Hepatocyte (in vitro differentiated cells): Measurements from ENCODE around the gene DGKI. TPM values are rescaled to one million over a fixed set of nuclear protein-coding genes. Genes with fewer than 3 reads are reported as not detected.

Experiments
- DNase-seq: peaks from one replicate; pipeline ENCODE4 v3.0.0-alpha.2; 2016; ENCODE audit warnings: low spot score
- H2AFZ ChIP-seq: fragments of 200-600 bp; sonication (generic); 2 replicates; pipeline ENCODE4 v1.6.0; 2016; ENCODE audit warnings: antibody characterized with exemption, mild to moderate bottlenecking
- H3K27ac ChIP-seq: fragments of 200-600 bp; sonication (generic); 2 replicates; pipeline ENCODE4 v1.5.1; 2016; ENCODE audit warnings: mild to moderate bottlenecking
- H3K27me3 ChIP-seq: fragments of 200-600 bp; sonication (generic); 2 replicates; pipeline ENCODE4 v1.6.1; 2016
- H3K36me3 ChIP-seq: fragments of 200-600 bp; sonication (generic); replicated peaks from 2 replicates; pipeline ENCODE4 v1.5.1; 2016; ENCODE audit warnings: low read depth; ENCODE audit not compliant: insufficient read depth
- H3K4me1 ChIP-seq: fragments of 200-600 bp; sonication (generic); 2 replicates; pipeline ENCODE4 v1.5.1; 2016; ENCODE audit warnings: mild to moderate bottlenecking, moderate library complexity; ENCODE audit not compliant: insufficient read depth
- H3K4me2 ChIP-seq: fragments of 200-600 bp; sonication (generic); 2 replicates; pipeline ENCODE4 v1.6.0; 2016
- H3K4me3 ChIP-seq: fragments of 200-600 bp; sonication (generic); 2 replicates; pipeline ENCODE4 v1.5.1; 2016; ENCODE audit warnings: mild to moderate bottlenecking
- H3K79me2 ChIP-seq: fragments of 200-600 bp; sonication (generic); 2 replicates; pipeline ENCODE4 v1.6.0; 2017; ENCODE audit warnings: mild to moderate bottlenecking
- H3K9me2 ChIP-seq: fragments of 200-600 bp; sonication (generic); replicated peaks from 2 replicates; pipeline ENCODE4 v1.6.0; 2017; ENCODE audit warnings: mild to moderate bottlenecking; ENCODE audit not compliant: insufficient read depth
- H3K9me3 ChIP-seq: fragments of 200-600 bp; sonication (generic); 2 replicates; pipeline ENCODE4 v1.5.1; 2016; ENCODE audit warnings: low read depth, mild to moderate bottlenecking
- H4K20me1 ChIP-seq: fragments of 200-600 bp; sonication (generic); 2 replicates; pipeline ENCODE4 v1.6.0; 2016; ENCODE audit warnings: mild to moderate bottlenecking; ENCODE audit not compliant: insufficient read depth, poor library complexity, severe bottlenecking
- EZH2 ChIP-seq: fragments of 200-600 bp; sonication (generic); IDR thresholded peaks from 2 replicates; pipeline ENCODE4 v1.6.1; 2016; ENCODE audit warnings: antibody characterized with exemption, mild to moderate bottlenecking, borderline replicate concordance
- EZH2phosphoT487 ChIP-seq: fragments of 200-600 bp; sonication (generic); IDR thresholded peaks from one replicate; pipeline ENCODE4 v1.6.1; 2018; ENCODE audit warnings: antibody characterized with exemption, mild to moderate bottlenecking, low read depth, moderate library complexity; ENCODE audit not compliant: unreplicated experiment, severe bottlenecking
- WGBS: methylation state at CpG from one replicate; pipeline ENCODE4 v1.1.6; 2016; ENCODE audit warnings: low lambda C conversion rate; ENCODE audit errors: missing lambda C conversion rate; 5-methylcytosine and 5-hydroxymethylcytosine counted together
- polyA plus RNA-seq: library from polyadenylated mRNA; unstranded; fragments of >200 nt; fragmentation: Nextera tagmentation; extraction: Ambion mirVana; gene quantifications from 2 replicates; pipeline ENCODE4 v1.2.1, GENCODE V29; 2016
- total RNA-seq: library from RNA; depleted of rRNA; stranded (reverse); fragments of >200 nt; gene quantifications from 2 replicates; pipeline ENCODE4 v1.2.3, GENCODE V29; 2014
- TF ChIP-seq, protein P1 (sequence below): fragments of 200-600 bp; sonication (generic); IDR thresholded peaks from 2 replicates; pipeline ENCODE4 v1.5.1; 2016; ENCODE audit warnings: antibody characterized with exemption, mild to moderate bottlenecking; ENCODE audit not compliant: poor library complexity

Gene DGKI
- total and polyA plus RNA-seq, 2 experiments from 2014 or later: 0.47 to 1.8 TPM

- Histone ChIP-seq H3K9me2 (no peaks in the 10 kb centered on the region), H3K9me3 (peaks cover 5% of the 10 kb centered on the region), H3K4me2 (no peak overlapping the region), H3K79me2 (no peaks in the 10 kb centered on the region), H3K27ac (no peak overlapping the region), H3K36me3 (no peaks in the 10 kb centered on the region), H2AFZ (no peak overlapping the region), H3K27me3 (no peaks in the 10 kb centered on the region), H3K4me3 (no peak overlapping the region), H3K4me1 (no peaks in the 10 kb centered on the region), H4K20me1 (no peaks in the 10 kb centered on the region)
- 100% methylated on average over 3 of the region's 3 CpGs for WGBS
- DNase-seq: no peak
- no peak for TF ChIP-seq EZH2
- TF ChIP-seq, protein P1, sequence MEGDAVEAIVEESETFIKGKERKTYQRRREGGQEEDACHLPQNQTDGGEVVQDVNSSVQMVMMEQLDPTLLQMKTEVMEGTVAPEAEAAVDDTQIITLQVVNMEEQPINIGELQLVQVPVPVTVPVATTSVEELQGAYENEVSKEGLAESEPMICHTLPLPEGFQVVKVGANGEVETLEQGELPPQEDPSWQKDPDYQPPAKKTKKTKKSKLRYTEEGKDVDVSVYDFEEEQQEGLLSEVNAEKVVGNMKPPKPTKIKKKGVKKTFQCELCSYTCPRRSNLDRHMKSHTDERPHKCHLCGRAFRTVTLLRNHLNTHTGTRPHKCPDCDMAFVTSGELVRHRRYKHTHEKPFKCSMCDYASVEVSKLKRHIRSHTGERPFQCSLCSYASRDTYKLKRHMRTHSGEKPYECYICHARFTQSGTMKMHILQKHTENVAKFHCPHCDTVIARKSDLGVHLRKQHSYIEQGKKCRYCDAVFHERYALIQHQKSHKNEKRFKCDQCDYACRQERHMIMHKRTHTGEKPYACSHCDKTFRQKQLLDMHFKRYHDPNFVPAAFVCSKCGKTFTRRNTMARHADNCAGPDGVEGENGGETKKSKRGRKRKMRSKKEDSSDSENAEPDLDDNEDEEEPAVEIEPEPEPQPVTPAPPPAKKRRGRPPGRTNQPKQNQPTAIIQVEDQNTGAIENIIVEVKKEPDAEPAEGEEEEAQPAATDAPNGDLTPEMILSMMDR: no peak
- TF ChIP-seq EZH2phosphoT487: no peak
Observed at GRCh38 chr7:137869260-137869659, 22.5 kb upstream of the DGKI start.

GRCh38 chr7:137867289-137867688, 20.5 kb upstream of the DGKI start:
- Histone ChIP-seq H3K9me3 (peaks cover 5% of the 10 kb centered on the region), H3K9me2 (no peaks in the 10 kb centered on the region), H3K4me3 (no peak overlapping the region), H3K4me1 (no peaks in the 10 kb centered on the region), H3K27ac (no peak overlapping the region), H2AFZ (no peak overlapping the region), H4K20me1 (no peaks in the 10 kb centered on the region), H3K27me3 (no peaks in the 10 kb centered on the region), H3K36me3 (no peaks in the 10 kb centered on the region), H3K4me2 (no peak overlapping the region), H3K79me2 (no peaks in the 10 kb centered on the region)
- TF ChIP-seq, protein P1: no peak
- TF ChIP-seq EZH2phosphoT487: no peak
- no peak for TF ChIP-seq EZH2
- DNase-seq: no peak
- 97% methylated on average over 3 of the region's 3 CpGs for WGBS

GRCh38 chr7:137865764-137866163, 19.0 kb upstream of the DGKI start:
- no peak for DNase-seq
- no peak overlapping the region for H3K27ac ChIP-seq
- H3K4me1 ChIP-seq: no peaks in the 10 kb centered on the region
- H3K36me3 ChIP-seq: no peaks in the 10 kb centered on the region
- TF ChIP-seq EZH2phosphoT487: no peak
- TF ChIP-seq EZH2: no peak
- TF ChIP-seq, protein P1: no peak
- H4K20me1 ChIP-seq: no peaks in the 10 kb centered on the region
- WGBS: 93% methylated on average over 1 of the region's 1 CpG
- H3K9me3 ChIP-seq: peaks cover 5% of the 10 kb centered on the region
- no peak overlapping the region for H3K4me2 ChIP-seq
- no peak overlapping the region for H2AFZ ChIP-seq
- no peak overlapping the region for H3K4me3 ChIP-seq
- no peaks in the 10 kb centered on the region for H3K9me2 ChIP-seq
- no peaks in the 10 kb centered on the region for H3K27me3 ChIP-seq
- H3K79me2 ChIP-seq: no peaks in the 10 kb centered on the region

DNA sequence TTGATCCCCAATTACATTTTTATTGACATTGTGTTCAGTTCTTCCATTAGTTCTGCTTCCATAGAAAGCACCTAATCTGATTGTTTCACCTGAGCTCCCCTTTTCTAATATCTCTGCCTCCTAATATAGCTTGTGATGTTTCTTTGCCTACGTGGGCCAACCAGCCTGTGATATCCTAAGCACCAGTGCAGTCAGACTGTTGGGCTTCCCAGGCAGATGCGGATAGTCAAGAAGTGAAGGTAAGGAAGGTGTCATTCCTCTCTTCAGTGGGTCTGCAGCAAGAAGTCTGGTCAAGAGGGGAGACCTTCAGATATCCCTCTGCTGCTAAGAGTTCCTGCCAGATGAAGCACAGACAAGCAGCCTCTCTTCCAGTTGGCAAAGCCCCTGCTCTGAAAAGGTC, 16.2 kb upstream of the DGKI start:
- Histone ChIP-seq H3K36me3 (no peaks in the 10 kb centered on the region), H3K4me2 (no peak overlapping the region), H3K4me3 (no peak overlapping the region), H2AFZ (no peak overlapping the region), H3K4me1 (no peaks in the 10 kb centered on the region), H3K79me2 (no peaks in the 10 kb centered on the region), H3K27ac (no peak overlapping the region), H3K9me3 (peaks cover 5% of the 10 kb centered on the region), H3K27me3 (no peaks in the 10 kb centered on the region), H3K9me2 (no peaks in the 10 kb centered on the region), H4K20me1 (no peaks in the 10 kb centered on the region)
- TF ChIP-seq, protein P1: no peak
- no peak for TF ChIP-seq EZH2
- 96% methylated on average over 2 of the region's 2 CpGs for WGBS
- no peak for DNase-seq
